H1 (cell line): Measurements from ENCODE around the gene SPTBN1. TPM values are rescaled to one million over a fixed set of nuclear protein-coding genes. Genes with fewer than 3 reads are reported as not detected.

Experiments used
- CTCF ChIA-PET: fragments of 300-600 bp; sonication (Branson Sonifier 250); formaldehyde crosslinking; loops from one replicate; lab custom pipeline; 2021; ENCODE audit not compliant: partially characterized antibody; lab: Charles Lee
- POLR2A ChIA-PET: fragments of 300-600 bp; sonication (Branson Sonifier 250); formaldehyde crosslinking; loops from one replicate; lab custom pipeline; 2021; ENCODE audit warnings: inconsistent platforms; ENCODE audit not compliant: partially characterized antibody; lab: Charles Lee
- DNase-seq, 2 experiments: peaks; one replicate each; pipeline versions ENCODE4 v3.0.0 to v3.0.0-alpha.2; 2010 to 2022; ENCODE audit warnings: low spot score in 2 of 2, low read depth in 1 of 2, mixed read lengths in 1 of 2
- FAIRE-seq: peaks from 2 replicates; lab custom pipeline; 2011; peaks lifted over from hg19 to GRCh38; lab: Jason Lieb, UNC
- H2AFZ ChIP-seq: 2 replicates; pipeline ENCODE4 v1.8.1; 2012; ENCODE audit warnings: low read length, inconsistent platforms
- H2AK5ac ChIP-seq: 2 replicates; pipeline ENCODE4 v1.6.1; 2013; ENCODE audit warnings: low read depth, low read length
- H2BK120ac ChIP-seq: replicated peaks from 2 replicates; pipeline ENCODE3; 2013; ENCODE audit warnings: low read depth, low read length, inconsistent platforms
- H2BK12ac ChIP-seq: 2 replicates; pipeline ENCODE4 v1.6.1; 2013; ENCODE audit warnings: low read depth, low read length
- H2BK15ac ChIP-seq: 2 replicates; pipeline ENCODE4 v1.6.1; 2013; ENCODE audit warnings: low read length
- H2BK20ac ChIP-seq: 2 replicates; pipeline ENCODE4 v1.6.1; 2013; ENCODE audit warnings: low read length
- H2BK5ac ChIP-seq: 2 replicates; pipeline ENCODE4 v1.6.1; 2013; ENCODE audit warnings: low read depth, low read length
- H3K14ac ChIP-seq: 2 replicates; pipeline ENCODE4 v1.6.1; 2013; ENCODE audit warnings: inconsistent platforms; ENCODE audit not compliant: insufficient read length
- H3K18ac ChIP-seq: 2 replicates; pipeline ENCODE4 v1.6.1; 2013; ENCODE audit warnings: low read length; ENCODE audit errors: extremely low read depth
- H3K23ac ChIP-seq: 2 replicates; pipeline ENCODE4 v1.6.1; 2013; ENCODE audit warnings: inconsistent platforms; ENCODE audit not compliant: insufficient read length
- H3K23me2 ChIP-seq: 2 replicates; pipeline ENCODE4 v1.6.1; 2013; ENCODE audit warnings: low read depth, low read length
- H3K27ac ChIP-seq: 2 replicates; pipeline ENCODE4 v1.6.1; 2011; ENCODE audit warnings: low read depth, low read length, inconsistent platforms
- H3K27me3 ChIP-seq, 4 experiments: replicated peaks in 1 of 4; 1 replicate in 1 of 4; 2 replicates in 3 of 4; pipeline versions ENCODE4 v1.6.1 to v1.8.1; 2011 to 2013; ENCODE audit warnings: low read length in 3 of 4, mild to moderate bottlenecking in 3 of 4, inconsistent platforms in 2 of 4, mixed read lengths in 2 of 4, moderate library complexity in 1 of 4; ENCODE audit not compliant: control insufficient read depth in 3 of 4, insufficient read depth in 3 of 4; ENCODE audit errors: extremely low read depth in 1 of 4
- H3K36me3 ChIP-seq, 4 experiments: 2 replicates each; pipeline versions ENCODE4 v1.6.1 to v1.8.1; 2011 to 2013; ENCODE audit warnings: mild to moderate bottlenecking in 4 of 4, low read length in 3 of 4, moderate library complexity in 2 of 4, control low read depth in 1 of 4, inconsistent platforms in 1 of 4; ENCODE audit not compliant: insufficient read depth in 4 of 4, control insufficient read depth in 2 of 4
- H3K4ac ChIP-seq: replicated peaks from 2 replicates; pipeline ENCODE3; 2013; ENCODE audit warnings: low read length, low read depth, mixed read lengths, inconsistent platforms; ENCODE audit not compliant: insufficient read length
- H3K4me1 ChIP-seq, 4 experiments: replicated peaks in 1 of 4; 1 replicate in 1 of 4; 2 replicates in 3 of 4; pipeline versions ENCODE4 v1.6.1 to v1.8.1; 2011 to 2013; ENCODE audit warnings: low read length in 3 of 4, inconsistent platforms in 2 of 4, mixed read lengths in 1 of 4; ENCODE audit not compliant: insufficient read depth in 4 of 4, control insufficient read depth in 3 of 4
- H3K4me2 ChIP-seq, 2 experiments: 2 replicates each; pipeline versions ENCODE4 v1.6.1 to v1.8.1; 2011 to 2013; ENCODE audit warnings: low read depth in 2 of 2, low read length in 2 of 2, control low read depth in 1 of 2, inconsistent platforms in 1 of 2, mild to moderate bottlenecking in 1 of 2; ENCODE audit not compliant: insufficient read depth in 1 of 2
- H3K4me3 ChIP-seq, 4 experiments: fragments of 200-600, 300-600 bp in 1 of 4; sonication (generic), shearing (Covaris generic), sonication (Bioruptor Twin) in 1 of 4; 2 replicates each; pipeline versions ENCODE4 v1.5.1 to v1.8.1; 2011 to 2016; ENCODE audit warnings: low read length in 4 of 4, low read depth in 3 of 4, control low read depth in 2 of 4, inconsistent platforms in 2 of 4, mild to moderate bottlenecking in 2 of 4, mixed read lengths in 1 of 4, moderate library complexity in 1 of 4; ENCODE audit not compliant: insufficient read depth in 2 of 4; ENCODE audit errors: extremely low read depth in 1 of 4
- H3K56ac ChIP-seq: replicated peaks from 2 replicates; pipeline ENCODE3; 2013; ENCODE audit warnings: low read depth, mild to moderate bottlenecking, mixed read lengths, low read length, inconsistent platforms; ENCODE audit not compliant: insufficient read length
- H3K79me1 ChIP-seq: 2 replicates; pipeline ENCODE4 v1.6.1; 2013; ENCODE audit warnings: low read depth, low read length, control low read depth
- H3K79me2 ChIP-seq, 2 experiments: 2 replicates each; pipeline versions ENCODE4 v1.6.1 to v1.8.1; 2012 to 2013; ENCODE audit warnings: low read length in 2 of 2, mild to moderate bottlenecking in 2 of 2, inconsistent platforms in 1 of 2; ENCODE audit not compliant: insufficient read depth in 2 of 2, control insufficient read depth in 1 of 2
- H3K9ac ChIP-seq, 4 experiments: replicated peaks in 1 of 4; 1 replicate in 1 of 4; 2 replicates in 3 of 4; pipeline versions ENCODE4 v1.6.1 to v1.8.1; 2011 to 2013; ENCODE audit warnings: low read depth in 3 of 4, low read length in 3 of 4, control low read depth in 2 of 4, mild to moderate bottlenecking in 2 of 4, moderate library complexity in 2 of 4, inconsistent platforms in 1 of 4; ENCODE audit errors: extremely low read depth in 1 of 4
- H3K9me3 ChIP-seq, 2 experiments: 2 replicates each; pipeline versions ENCODE4 v1.6.1 to v1.8.1; 2012 to 2013; ENCODE audit warnings: mild to moderate bottlenecking in 2 of 2, moderate library complexity in 2 of 2, control low read depth in 1 of 2, inconsistent platforms in 1 of 2, low read depth in 1 of 2, low read length in 1 of 2, mixed read lengths in 1 of 2; ENCODE audit not compliant: insufficient read depth in 2 of 2
- H4K20me1 ChIP-seq, 2 experiments: replicated peaks in 1 of 2; 2 replicates each; pipeline versions ENCODE3 to v1.8.1; 2011 to 2013; ENCODE audit warnings: inconsistent platforms in 2 of 2, low read length in 2 of 2, mild to moderate bottlenecking in 1 of 2; ENCODE audit not compliant: insufficient read depth in 2 of 2, control insufficient read depth in 1 of 2
- H4K5ac ChIP-seq: 2 replicates; pipeline ENCODE4 v1.6.1; 2013; ENCODE audit warnings: low read length, low read depth, mixed read lengths, inconsistent platforms; ENCODE audit not compliant: insufficient read length
- H4K8ac ChIP-seq: 2 replicates; pipeline ENCODE4 v1.8.0; 2013; ENCODE audit warnings: mild to moderate bottlenecking, moderate library complexity, low read length, inconsistent platforms; ENCODE audit not compliant: insufficient read depth; ENCODE audit errors: extremely low read depth
- H4K91ac ChIP-seq: replicated peaks from 2 replicates; pipeline ENCODE3; 2013; ENCODE audit warnings: low read length, mixed read lengths, inconsistent platforms; ENCODE audit not compliant: insufficient read length
- BACH1 ChIP-seq: IDR thresholded peaks from 2 replicates; pipeline ENCODE4 v1.6.1; 2012; ENCODE audit warnings: low read length, improper control_type of control experiment
- EP300 ChIP-seq, 2 experiments: IDR thresholded peaks; 1 replicate in 1 of 2; 2 replicates in 1 of 2; pipeline ENCODE4 v1.6.1; 2011 to 2012; ENCODE audit warnings: low read depth in 2 of 2, low read length in 2 of 2, mild to moderate bottlenecking in 2 of 2, borderline replicate concordance in 1 of 2, inconsistent platforms in 1 of 2, moderate library complexity in 1 of 2
- KDM5A ChIP-seq: fragments of 200-600 bp; IDR thresholded peaks from 2 replicates; pipeline ENCODE4 v1.7.1; 2012; ENCODE audit warnings: mild to moderate bottlenecking, low read length, inconsistent platforms, mixed read lengths
- NANOG ChIP-seq: IDR thresholded peaks from 2 replicates; pipeline ENCODE4 v1.6.1; 2011; ENCODE audit warnings: low read length, low read depth, mild to moderate bottlenecking, inconsistent platforms; ENCODE audit not compliant: insufficient read depth, poor library complexity, severe bottlenecking
- POU5F1 ChIP-seq: IDR thresholded peaks from 2 replicates; pipeline ENCODE4 v1.6.1; 2011; ENCODE audit warnings: low read depth, mild to moderate bottlenecking, low read length, moderate library complexity
- SP1 ChIP-seq: IDR thresholded peaks from 2 replicates; pipeline ENCODE4 v1.6.1; 2011; ENCODE audit warnings: low read depth, low read length
- SUZ12 ChIP-seq: fragments of 200-600 bp; sonication (generic); IDR thresholded peaks from 2 replicates; pipeline ENCODE4 v1.6.1; 2012; ENCODE audit warnings: mild to moderate bottlenecking, inconsistent platforms, low read length, moderate library complexity, mixed read lengths
- WGBS, 2 experiments: shearing (Covaris generic) in 1 of 2; methylation state at CpG; one replicate each; pipeline versions ENCODE4 v1.1.6 to v1.1.7; 2013 to 2015; ENCODE audit warnings: low lambda C conversion rate in 2 of 2, mixed read lengths in 2 of 2, inconsistent platforms in 1 of 2, low coverage in 1 of 2, missing lambda C conversion rate in 1 of 2; ENCODE audit not compliant: insufficient replicate concordance in 2 of 2, insufficient coverage in 1 of 2, insufficient read length in 1 of 2; ENCODE audit errors: extremely low coverage in 1 of 2, missing lambda C conversion rate in 1 of 2; 5-methylcytosine and 5-hydroxymethylcytosine counted together
- polyA plus RNA-seq, 7 experiments: library from polyadenylated mRNA; depleted of rRNA in 3 of 7; stranded (reverse) in 5 of 7; unstranded in 2 of 7; fragments of >200 nt in 5 of 7; fragments of 200-250 nt in 2 of 7; gene quantifications; 1 replicate in 5 of 7; 2 replicates in 1 of 7; 4 replicates in 1 of 7; pipeline versions ENCODE4 v1.2.1 to v1.2.3, GENCODE V29; 2011 to 2013; ENCODE audit warnings: missing spikeins in 2 of 7, mixed read lengths in 2 of 7
- total RNA-seq: library from RNA; stranded (reverse); fragmentation: NEBNext Ultra II Directional; extraction: Animal tissue kit (Norgen Biotek cat#: 25700); gene quantifications from 2 replicates; pipeline ENCODE4 v1.2.1, GENCODE V29; 2021

Gene SPTBN1
- total and polyA plus RNA-seq, 2 of the 8 experiments (the other 6 are each of a cell fraction or from before 2014, with no cell fraction given): 31.8 to 180 TPM

- Histone ChIP-seq H2BK12ac (no peak overlapping the region), H3K27ac (no peak overlapping the region), H3K23me2 (no peaks in the 10 kb centered on the region; the same call in 1 of the 2 replicates), H3K4me3 (no peak overlapping the region), H2BK5ac (no peak overlapping the region), H3K36me3 (no peaks in the 10 kb centered on the region), H3K4ac (no peak overlapping the region), H3K18ac (no peak overlapping the region), H3K9me3 (no peaks in the 10 kb centered on the region), H3K56ac (no peak overlapping the region), H4K20me1 (peaks cover 0 to under 1% of the 10 kb centered on the region in 2 experiments), H2BK20ac (no peak overlapping the region), H3K9ac (no peak overlapping the region), H3K14ac (no peak overlapping the region), H3K79me2 (peaks cover 0 to 59% of the 10 kb centered on the region in 2 experiments), H3K79me1 (peaks cover 4% of the 10 kb centered on the region; the same call in 1 of the 2 replicates), H2BK15ac (no peak overlapping the region), H2AK5ac (no peak overlapping the region), H4K5ac (no peak overlapping the region), H3K23ac (no peak overlapping the region), H4K91ac (no peak overlapping the region), H3K27me3 (no peaks in the 10 kb centered on the region), H3K4me2 (no peak overlapping the region), H4K8ac (no peak overlapping the region), H2AFZ (no peak overlapping the region), H2BK120ac (no peak overlapping the region), H3K4me1 (peaks cover 0 to 3% (median under 1%) of the 10 kb centered on the region in 4 experiments; a peak in 2 of 7 replicates)
- DNase-seq: no peak
- TF ChIP-seq NANOG (no peak), KDM5A (no peak), EP300 (IDR thresholded peaks at IDR 0.05; ENCODE audit: borderline replicate concordance in 1 of 2, low read depth in 2 of 2, low read length in 2 of 2) (no peak), SUZ12 (no peak), POU5F1 (no peak), SP1 (no peak), BACH1 (no peak)
- 96% methylated on average over 2 of the region's 2 CpGs; no CpG with 5 or more reads in 1 of the 2 experiments for WGBS, 2 experiments
- FAIRE-seq: no peak
- CTCF ChIA-PET: no interaction called here
- POLR2A ChIA-PET: no interaction called here
Observed at GRCh38 chr2:54464341-54464740, 8.2 kb downstream of the SPTBN1 start.
